Activated CD8-positive, alpha-beta T cell treated with anti-CD3 and anti-CD28 coated beads for 36 hours (primary cell): ENCODE data around the gene GJA3. TPM values are rescaled to one million over a fixed set of nuclear protein-coding genes. Genes with fewer than 3 reads are reported as not detected.

ENCODE experiments used
- ATAC-seq: fragments of 200-7000 bp; cut with Tn5 transposase; one replicate; pipeline ENCODE4 v1.10.0; 2021; ENCODE audit warnings: mild to moderate bottlenecking, moderate library complexity
- CTCF ChIA-PET: fragments of 350-600 bp; sonication (Branson Sonifier 250); formaldehyde crosslinking; loops from one replicate; lab custom pipeline; 2021; ENCODE audit warnings: antibody characterized with exemption; lab: Charles Lee
- POLR2A ChIA-PET: fragments of 350-600 bp; sonication (Branson Sonifier 250); formaldehyde crosslinking; loops from one replicate; lab custom pipeline; 2021; ENCODE audit warnings: antibody characterized with exemption; lab: Charles Lee
- DNase-seq: peaks from one replicate; pipeline ENCODE4 v3.0.0-alpha.2; 2020
- H3K27ac Mint-ChIP-seq: one replicate; pipeline ENCODE4 v1.8.0; 2021; ENCODE audit warnings: mild to moderate bottlenecking, mixed read lengths
- H3K27me3 Mint-ChIP-seq: one replicate; pipeline ENCODE4 v1.8.0; 2021; ENCODE audit warnings: mixed read lengths
- H3K36me3 Mint-ChIP-seq: one replicate; pipeline ENCODE4 v1.8.0; 2021; ENCODE audit warnings: low read depth, mixed read lengths
- H3K4me1 Mint-ChIP-seq: one replicate; pipeline ENCODE4 v1.8.0; 2021; ENCODE audit warnings: low read depth, mixed read lengths
- H3K4me3 Mint-ChIP-seq: one replicate; pipeline ENCODE4 v1.8.0; 2021; ENCODE audit warnings: mild to moderate bottlenecking, moderate library complexity, mixed read lengths
- H3K9me3 Mint-ChIP-seq: one replicate; pipeline ENCODE4 v1.8.0; 2021; ENCODE audit warnings: mixed read lengths
- intact Hi-C: fragments of 100-400 bp; cut with micrococcal nuclease; formaldehyde crosslinking; loops from one replicate; pipeline ENCODE4 v1.10.0; 2022
- total RNA-seq, 2 experiments: library from RNA; stranded (reverse); gene quantifications; one replicate each; pipeline ENCODE4 v1.2.3, GENCODE V29; 2021
- TF ChIP-seq, protein P1 (sequence below): fragments of 200-600 bp; IDR thresholded peaks from one replicate; pipeline ENCODE4 v1.8.0; 2022; ENCODE audit warnings: antibody characterized with exemption, mild to moderate bottlenecking

GJA3 gene
- total RNA-seq, 2 experiments from 2014 or later: 0.32 to 0.51 TPM

DNA sequence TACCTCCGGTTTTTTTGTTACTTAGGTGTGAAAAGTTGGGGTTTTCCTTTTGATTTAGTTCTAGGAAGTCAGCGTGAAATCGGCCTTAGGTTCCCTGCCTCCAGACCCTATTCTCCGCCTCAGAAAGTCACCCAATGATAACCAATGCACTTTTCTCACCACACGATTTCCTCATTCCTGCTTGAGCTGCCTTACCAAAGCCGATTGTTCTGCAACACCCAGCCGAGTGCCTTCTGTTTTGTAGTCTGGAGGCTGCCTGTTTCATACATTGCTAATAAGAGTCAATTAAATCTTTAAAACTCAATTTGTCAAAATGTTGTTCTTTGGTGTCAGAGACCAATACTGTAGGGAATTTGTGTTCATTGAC lies 39.7 kb downstream of the GJA3 start:
- ChIA-PET CTCF (interaction anchor here (2.4 kb wide), 1 partner anchor 39 kb away, joined by 9 read pairs; the partner anchor contains the start of gene GJA3), POLR2A (interaction anchor here (1.1 kb wide), 1 partner anchor 12 kb away, joined by 3 read pairs; no protein-coding TSS in a partner anchor)
- ATAC-seq (no peak), DNase-seq (no peak)
- Mint-ChIP-seq H3K36me3 (no peaks in the 10 kb centered on the region), H3K4me1 (peaks cover 18% of the 10 kb centered on the region), H3K4me3 (peak overlapping the region; percentile 77), H3K9me3 (no peaks in the 10 kb centered on the region), H3K27me3 (peaks cover 9% of the 10 kb centered on the region), H3K27ac (no peak overlapping the region)
- TF ChIP-seq, protein P1, sequence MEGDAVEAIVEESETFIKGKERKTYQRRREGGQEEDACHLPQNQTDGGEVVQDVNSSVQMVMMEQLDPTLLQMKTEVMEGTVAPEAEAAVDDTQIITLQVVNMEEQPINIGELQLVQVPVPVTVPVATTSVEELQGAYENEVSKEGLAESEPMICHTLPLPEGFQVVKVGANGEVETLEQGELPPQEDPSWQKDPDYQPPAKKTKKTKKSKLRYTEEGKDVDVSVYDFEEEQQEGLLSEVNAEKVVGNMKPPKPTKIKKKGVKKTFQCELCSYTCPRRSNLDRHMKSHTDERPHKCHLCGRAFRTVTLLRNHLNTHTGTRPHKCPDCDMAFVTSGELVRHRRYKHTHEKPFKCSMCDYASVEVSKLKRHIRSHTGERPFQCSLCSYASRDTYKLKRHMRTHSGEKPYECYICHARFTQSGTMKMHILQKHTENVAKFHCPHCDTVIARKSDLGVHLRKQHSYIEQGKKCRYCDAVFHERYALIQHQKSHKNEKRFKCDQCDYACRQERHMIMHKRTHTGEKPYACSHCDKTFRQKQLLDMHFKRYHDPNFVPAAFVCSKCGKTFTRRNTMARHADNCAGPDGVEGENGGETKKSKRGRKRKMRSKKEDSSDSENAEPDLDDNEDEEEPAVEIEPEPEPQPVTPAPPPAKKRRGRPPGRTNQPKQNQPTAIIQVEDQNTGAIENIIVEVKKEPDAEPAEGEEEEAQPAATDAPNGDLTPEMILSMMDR: no peak
- intact Hi-C loops: no loop called here

DNA sequence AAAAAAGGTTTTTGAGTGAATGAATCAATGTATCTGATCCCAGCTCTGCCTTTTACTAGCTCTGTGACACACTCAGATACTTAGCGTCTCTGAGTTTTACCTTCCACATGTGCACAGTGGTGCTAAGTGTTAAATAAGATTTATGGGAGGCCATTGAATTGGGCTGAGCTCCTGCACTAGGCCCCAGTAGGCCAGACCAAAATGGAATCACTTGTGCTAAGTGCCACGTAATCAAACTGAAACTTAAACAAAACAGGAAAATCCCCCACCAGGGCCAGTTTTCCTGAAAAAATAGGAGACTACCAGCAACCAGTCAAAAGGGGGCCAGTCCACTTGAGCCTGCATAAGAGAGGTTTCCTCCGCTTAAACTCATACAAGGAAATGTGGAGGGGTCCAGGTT lies 40.9 kb downstream of the GJA3 start:
- intact Hi-C loops: no loop called here
- TF ChIP-seq, protein P1: no peak
- Mint-ChIP-seq H3K27ac (peak overlapping the region; percentile 51), H3K27me3 (peaks cover 5% of the 10 kb centered on the region), H3K36me3 (no peaks in the 10 kb centered on the region), H3K4me1 (peaks cover 18% of the 10 kb centered on the region), H3K4me3 (peak overlapping the region; percentile 77), H3K9me3 (no peaks in the 10 kb centered on the region)
- no peak for ATAC-seq
- ChIA-PET CTCF (interaction anchor here (1.6 to 4.9 kb wide), 3 partner anchors 8 to 42 kb away, joined by 8 to 33 read pairs (median 9); partner anchors contain the start of gene GJA3), POLR2A (interaction anchor here (2.6 kb wide), 1 partner anchor 7 kb away, joined by 13 read pairs; no protein-coding TSS in a partner anchor)
- DNase-seq: no peak

DNA sequence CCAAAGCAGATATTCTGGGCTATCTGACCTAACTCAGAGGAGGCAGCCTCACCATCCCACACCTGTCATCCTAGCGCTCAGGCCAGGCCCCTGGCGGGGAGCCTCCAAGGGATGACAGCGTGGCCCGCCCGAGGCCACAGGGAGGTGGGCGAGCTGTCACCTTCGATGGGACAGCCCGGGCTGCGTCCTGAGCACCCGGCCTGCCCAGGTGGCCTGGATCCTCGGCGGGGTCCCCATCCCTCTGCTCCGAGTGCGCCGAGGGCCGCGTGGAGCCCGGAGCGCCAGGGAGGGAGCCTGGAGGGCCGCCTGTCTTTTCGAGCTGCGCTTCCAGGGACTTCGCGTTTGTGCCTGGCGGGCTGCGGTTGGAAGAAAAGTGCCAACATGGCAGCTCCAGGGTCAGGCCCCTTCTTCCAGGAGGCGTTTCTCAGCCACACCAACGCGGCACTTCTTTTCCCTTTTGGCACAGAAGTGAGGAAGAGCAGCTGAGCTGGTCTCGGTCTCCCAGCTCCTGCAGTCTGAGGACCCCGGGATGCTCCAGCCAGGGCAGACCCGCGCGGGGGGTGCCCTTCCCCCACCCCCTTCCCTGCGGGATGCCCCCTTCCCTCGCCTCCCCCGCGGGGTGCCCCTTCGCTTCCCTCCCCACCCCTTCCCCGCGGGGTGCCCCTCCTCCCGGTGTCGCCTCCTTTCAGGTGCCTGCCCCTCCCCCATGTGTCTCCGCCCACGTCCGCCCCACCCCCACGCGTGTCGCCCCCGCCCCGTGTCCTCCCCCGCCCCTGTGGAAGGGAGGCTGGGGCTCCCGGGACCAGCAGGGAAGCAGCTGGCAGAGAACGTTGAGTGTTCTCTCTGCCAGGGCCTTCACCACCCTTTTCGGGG lies 42.3 kb downstream of the GJA3 start:
- POLR2A ChIA-PET: interaction anchor here (0.8 to 2.6 kb wide), 2 partner anchors 9 to 71 kb away, joined by 3 to 13 read pairs; no protein-coding TSS in a partner anchor
- H3K4me3 Mint-ChIP-seq: peak overlapping the region; percentile 77
- intact Hi-C loops: no loop called here

DNA sequence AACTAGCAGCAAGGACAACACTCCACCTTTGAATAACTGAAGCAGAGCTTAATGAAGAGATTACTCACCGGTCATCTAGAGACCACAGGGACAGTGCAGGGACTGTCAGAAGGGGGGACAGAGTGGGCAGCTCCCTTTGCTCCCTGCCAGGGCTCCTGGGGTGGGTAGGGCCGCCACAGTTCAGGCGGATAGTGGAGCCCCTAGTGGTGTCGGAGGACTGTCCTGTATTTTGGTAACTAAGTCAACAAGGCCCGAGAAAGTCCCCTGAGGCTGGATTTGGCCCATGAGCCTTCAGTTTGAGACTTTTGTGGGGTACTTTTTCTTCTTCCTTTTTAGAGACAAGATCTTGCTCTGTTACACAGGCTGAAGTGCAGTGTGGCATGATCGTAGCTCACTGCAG lies 44.6 kb downstream of the GJA3 start:
- ATAC-seq (no peak), DNase-seq (no peak)
- H3K36me3 Mint-ChIP-seq: no peaks in the 10 kb centered on the region
- no peaks in the 10 kb centered on the region for H3K27me3 Mint-ChIP-seq
- ChIA-PET POLR2A (no interaction called here), CTCF (interaction anchor here (1.1 to 4.9 kb wide), 3 partner anchors 12 to 48 kb away, joined by 4 to 33 read pairs (median 4); no protein-coding TSS in a partner anchor)
- TF ChIP-seq, protein P1: no peak
- no peak overlapping the region for H3K4me3 Mint-ChIP-seq
- peaks cover 18% of the 10 kb centered on the region for H3K4me1 Mint-ChIP-seq
- intact Hi-C loops: no loop called here
- H3K27ac Mint-ChIP-seq: no peak overlapping the region
- H3K9me3 Mint-ChIP-seq: no peaks in the 10 kb centered on the region

More for the DNA sequence above, 42.3 kb downstream of the GJA3 start:
- H3K27me3 Mint-ChIP-seq: no peaks in the 10 kb centered on the region
- DNase-seq (peak; percentile 15), ATAC-seq (peak; percentile 12)
- H3K27ac Mint-ChIP-seq: no peak overlapping the region
- CTCF ChIA-PET: interaction anchor here (1.1 to 4.9 kb wide), 3 partner anchors 9 to 44 kb away, joined by 4 to 33 read pairs (median 8); no protein-coding TSS in a partner anchor
- H3K4me1 Mint-ChIP-seq: peaks cover 18% of the 10 kb centered on the region
- no peaks in the 10 kb centered on the region for H3K9me3 Mint-ChIP-seq
- TF ChIP-seq, protein P1: no peak
- no peaks in the 10 kb centered on the region for H3K36me3 Mint-ChIP-seq
